Ramos (cell line): Measurements from ENCODE around the gene ALB.

Source experiments
- in situ Hi-C: fragments of 300-500 bp; cut with MboI; formaldehyde crosslinking; loops from one replicate; pipeline ENCODE4 v1.14.3; 2022; ENCODE audit warnings: low sequenced_read_pairs; ENCODE audit not compliant: unreplicated experiment

The ALB gene

GRCh38 chr4:73407227-73407673 lies 3.2 kb downstream of the ALB start:
- in situ Hi-C loops, result no loop called here

GRCh38 chr4:73408181-73408867 lies 4.2 kb downstream of the ALB start:
- in situ Hi-C loops, result no loop called here

- in situ Hi-C loops, result no loop called here
Measured at GRCh38 chr4:73409012-73409862, 5.2 kb downstream of the ALB start.

GRCh38 chr4:73409978-73410548 lies 6.0 kb downstream of the ALB start:
- in situ Hi-C loops, result no loop called here

- in situ Hi-C loops, result no loop called here
Measured at GRCh38 chr4:73410916-73411730, 7.0 kb downstream of the ALB start.

- in situ Hi-C loops, result no loop called here
Measured at GRCh38 chr4:73411731-73412414, 7.8 kb downstream of the ALB start.

- in situ Hi-C loops, result no loop called here
Measured at GRCh38 chr4:73413294-73413755, 9.2 kb downstream of the ALB start.

GRCh38 chr4:73414936-73415271 lies 10.8 kb downstream of the ALB start:
- in situ Hi-C loops, result no loop called here

- in situ Hi-C loops, result no loop called here
Measured at GRCh38 chr4:73415807-73416238, 11.7 kb downstream of the ALB start.

GRCh38 chr4:73416423-73417087 lies 12.5 kb downstream of the ALB start:
- in situ Hi-C loops, result no loop called here

- in situ Hi-C loops, result no loop called here
Measured at GRCh38 chr4:73417342-73417741, 13.3 kb downstream of the ALB start.

- in situ Hi-C loops, result no loop called here
Measured at GRCh38 chr4:73417973-73418372, 13.9 kb downstream of the ALB start.

GRCh38 chr4:73418677-73419076 lies 14.6 kb downstream of the ALB start:
- in situ Hi-C loops, result no loop called here

- in situ Hi-C loops, result no loop called here
Measured at GRCh38 chr4:73419106-73420038, 15.3 kb downstream of the ALB start.

- in situ Hi-C loops, result no loop called here
Measured at GRCh38 chr4:73420615-73421014, 16.5 kb downstream of the ALB start.

GRCh38 chr4:73421708-73422457 lies 17.8 kb downstream of the ALB start:
- in situ Hi-C loops, result no loop called here

GRCh38 chr4:73422458-73422752 lies 18.3 kb downstream of the ALB start:
- in situ Hi-C loops, result no loop called here

- in situ Hi-C loops, result no loop called here
Measured at GRCh38 chr4:73423184-73423583, 19.1 kb downstream of the ALB start.
